ENCODE data around the gene OGFR. TPM values are rescaled to one million over a fixed set of nuclear protein-coding genes. Genes with fewer than 3 reads are reported as not detected.

Gene OGFR
- total RNA-seq, 1 donor from 2014 or later: 96.5 TPM

- no peak overlapping the region for H3K27ac Mint-ChIP-seq (ENCODE audit: unreplicated experiment)
- H3K4me2 ChIP-seq (ENCODE audit: low read length): no peak overlapping the region
- peaks cover 7% of the 10 kb centered on the region for H3K36me3 ChIP-seq (ENCODE audit: insufficient read depth, low read length)
- H3K4me1 ChIP-seq (ENCODE audit: insufficient read depth, low read length): peaks cover 14% of the 10 kb centered on the region
- H3K9ac ChIP-seq (ENCODE audit: low read length): no peak overlapping the region
- H2AFZ ChIP-seq (ENCODE audit: low read depth, low read length): no peak overlapping the region
- H3K79me2 ChIP-seq (ENCODE audit: insufficient read depth, low read length): peaks cover 19% of the 10 kb centered on the region
- no peak for TF ChIP-seq EZH2 (IDR thresholded peaks at IDR 0.05; ENCODE audit: insufficient read depth, low read length)
- TF ChIP-seq, protein P1, sequence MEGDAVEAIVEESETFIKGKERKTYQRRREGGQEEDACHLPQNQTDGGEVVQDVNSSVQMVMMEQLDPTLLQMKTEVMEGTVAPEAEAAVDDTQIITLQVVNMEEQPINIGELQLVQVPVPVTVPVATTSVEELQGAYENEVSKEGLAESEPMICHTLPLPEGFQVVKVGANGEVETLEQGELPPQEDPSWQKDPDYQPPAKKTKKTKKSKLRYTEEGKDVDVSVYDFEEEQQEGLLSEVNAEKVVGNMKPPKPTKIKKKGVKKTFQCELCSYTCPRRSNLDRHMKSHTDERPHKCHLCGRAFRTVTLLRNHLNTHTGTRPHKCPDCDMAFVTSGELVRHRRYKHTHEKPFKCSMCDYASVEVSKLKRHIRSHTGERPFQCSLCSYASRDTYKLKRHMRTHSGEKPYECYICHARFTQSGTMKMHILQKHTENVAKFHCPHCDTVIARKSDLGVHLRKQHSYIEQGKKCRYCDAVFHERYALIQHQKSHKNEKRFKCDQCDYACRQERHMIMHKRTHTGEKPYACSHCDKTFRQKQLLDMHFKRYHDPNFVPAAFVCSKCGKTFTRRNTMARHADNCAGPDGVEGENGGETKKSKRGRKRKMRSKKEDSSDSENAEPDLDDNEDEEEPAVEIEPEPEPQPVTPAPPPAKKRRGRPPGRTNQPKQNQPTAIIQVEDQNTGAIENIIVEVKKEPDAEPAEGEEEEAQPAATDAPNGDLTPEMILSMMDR (IDR thresholded peaks at IDR 0.05; ENCODE audit: insufficient read depth, low read depth, low read length): no peak
- H3K27me3 Mint-ChIP-seq (ENCODE audit: low read depth, unreplicated experiment): no peaks in the 10 kb centered on the region
- H4K20me1 ChIP-seq (ENCODE audit: insufficient read depth, low read length): peaks cover 50% of the 10 kb centered on the region
- H3K36me3 Mint-ChIP-seq (ENCODE audit: low read depth, unreplicated experiment): peaks cover 7% of the 10 kb centered on the region
- DNase-seq (ENCODE audit: low read depth) (no peak), FAIRE-seq (no peak)
- peaks cover 7% of the 10 kb centered on the region for H3K27me3 ChIP-seq (ENCODE audit: insufficient read depth, low read length)
- H3K9me3 ChIP-seq (ENCODE audit: insufficient read depth, low read depth, low read length): no peaks in the 10 kb centered on the region
- peaks cover 19% of the 10 kb centered on the region for H3K4me1 Mint-ChIP-seq (ENCODE audit: low read depth, unreplicated experiment)
- H3K27ac ChIP-seq (ENCODE audit: low read depth, low read length): no peak overlapping the region
- no peak overlapping the region for H3K4me3 Mint-ChIP-seq (ENCODE audit: unreplicated experiment)
- H3K9me3 Mint-ChIP-seq (ENCODE audit: unreplicated experiment): no peaks in the 10 kb centered on the region
- H3K4me3 ChIP-seq (ENCODE audit: insufficient read depth, low read depth, low read length): no peak overlapping the region
These were observed 6.7 kb downstream of the OGFR start for GRCh38 chr20:62811320-62811719.

DNA sequence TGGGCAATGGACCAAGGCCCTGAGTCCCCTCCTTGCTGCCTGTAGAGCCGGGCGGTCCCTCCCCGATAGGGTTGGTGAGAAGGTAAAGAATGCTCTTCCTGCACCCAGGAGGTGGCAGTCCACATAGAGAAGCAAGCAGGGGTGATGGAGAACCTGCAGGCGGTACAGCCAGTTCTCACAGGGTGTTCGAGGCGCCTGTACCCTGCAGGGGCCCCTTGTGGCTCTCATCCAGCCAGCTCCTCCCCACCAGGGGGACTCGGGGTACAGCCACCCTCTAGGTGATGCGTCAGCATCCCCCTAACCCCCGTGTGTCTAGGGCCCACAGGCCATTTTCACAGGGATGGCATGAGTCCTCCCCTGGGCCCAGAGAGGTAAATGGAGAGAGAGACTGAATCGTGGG is 7.1 kb downstream of the OGFR start:
- Mint-ChIP-seq H3K27me3 (ENCODE audit: low read depth, unreplicated experiment) (no peaks in the 10 kb centered on the region), H3K27ac (ENCODE audit: unreplicated experiment) (no peak overlapping the region), H3K4me3 (ENCODE audit: unreplicated experiment) (no peak overlapping the region), H3K9me3 (ENCODE audit: unreplicated experiment) (no peaks in the 10 kb centered on the region), H3K4me1 (ENCODE audit: low read depth, unreplicated experiment) (peaks cover 16% of the 10 kb centered on the region), H3K36me3 (ENCODE audit: low read depth, unreplicated experiment) (peaks cover 3% of the 10 kb centered on the region)
- H3K36me3 ChIP-seq (ENCODE audit: insufficient read depth, low read length): peaks cover 7% of the 10 kb centered on the region
- H3K4me1 ChIP-seq (ENCODE audit: insufficient read depth, low read length): peaks cover 17% of the 10 kb centered on the region
- peaks cover 15% of the 10 kb centered on the region for H3K79me2 ChIP-seq (ENCODE audit: insufficient read depth, low read length)
- no peak overlapping the region for H2AFZ ChIP-seq (ENCODE audit: low read depth, low read length)
- TF ChIP-seq, protein P1 (IDR thresholded peaks at IDR 0.05; ENCODE audit: insufficient read depth, low read depth, low read length): no peak
- no peak for TF ChIP-seq EZH2 (IDR thresholded peaks at IDR 0.05; ENCODE audit: insufficient read depth, low read length)
- peaks cover 11% of the 10 kb centered on the region for H3K27me3 ChIP-seq (ENCODE audit: insufficient read depth, low read length)
- no peak overlapping the region for H3K4me3 ChIP-seq (ENCODE audit: insufficient read depth, low read depth, low read length)
- no peaks in the 10 kb centered on the region for H3K9me3 ChIP-seq (ENCODE audit: insufficient read depth, low read depth, low read length)
- peaks cover 46% of the 10 kb centered on the region for H4K20me1 ChIP-seq (ENCODE audit: insufficient read depth, low read length)
- no peak overlapping the region for H3K4me2 ChIP-seq (ENCODE audit: low read length)
- DNase-seq (ENCODE audit: low read depth) (no peak), FAIRE-seq (no peak)
- no peak overlapping the region for H3K9ac ChIP-seq (ENCODE audit: low read length)
- no peak overlapping the region for H3K27ac ChIP-seq (ENCODE audit: low read depth, low read length)

DNA sequence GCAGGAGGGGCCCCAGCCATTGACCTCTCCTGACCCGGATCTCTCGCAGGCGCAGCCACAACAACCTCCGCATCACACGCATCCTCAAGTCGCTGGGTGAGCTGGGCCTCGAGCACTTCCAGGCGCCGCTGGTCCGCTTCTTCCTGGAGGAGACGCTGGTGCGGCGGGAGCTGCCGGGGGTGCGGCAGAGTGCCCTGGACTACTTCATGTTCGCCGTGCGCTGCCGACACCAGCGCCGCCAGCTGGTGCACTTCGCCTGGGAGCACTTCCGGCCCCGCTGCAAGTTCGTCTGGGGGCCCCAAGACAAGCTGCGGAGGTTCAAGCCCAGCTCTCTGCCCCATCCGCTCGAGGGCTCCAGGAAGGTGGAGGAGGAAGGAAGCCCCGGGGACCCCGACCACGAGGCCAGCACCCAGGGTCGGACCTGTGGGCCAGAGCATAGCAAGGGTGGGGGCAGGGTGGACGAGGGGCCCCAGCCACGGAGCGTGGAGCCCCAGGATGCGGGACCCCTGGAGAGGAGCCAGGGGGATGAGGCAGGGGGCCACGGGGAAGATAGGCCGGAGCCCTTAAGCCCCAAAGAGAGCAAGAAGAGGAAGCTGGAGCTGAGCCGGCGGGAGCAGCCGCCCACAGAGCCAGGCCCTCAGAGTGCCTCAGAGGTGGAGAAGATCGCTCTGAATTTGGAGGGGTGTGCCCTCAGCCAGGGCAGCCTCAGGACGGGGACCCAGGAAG is 7.7 kb downstream of the OGFR start:
- Mint-ChIP-seq H3K27ac (ENCODE audit: unreplicated experiment) (peak overlapping the region; percentile 12), H3K36me3 (ENCODE audit: low read depth, unreplicated experiment) (peaks cover 2% of the 10 kb centered on the region), H3K27me3 (ENCODE audit: low read depth, unreplicated experiment) (no peaks in the 10 kb centered on the region), H3K4me1 (ENCODE audit: low read depth, unreplicated experiment) (peaks cover 15% of the 10 kb centered on the region), H3K9me3 (ENCODE audit: unreplicated experiment) (no peaks in the 10 kb centered on the region), H3K4me3 (ENCODE audit: unreplicated experiment) (no peak overlapping the region)
- peaks cover 8% of the 10 kb centered on the region for H3K79me2 ChIP-seq (ENCODE audit: insufficient read depth, low read length)
- peaks cover 40% of the 10 kb centered on the region for H4K20me1 ChIP-seq (ENCODE audit: insufficient read depth, low read length)
- no peak overlapping the region for H2AFZ ChIP-seq (ENCODE audit: low read depth, low read length)
- H3K27ac ChIP-seq (ENCODE audit: low read depth, low read length): no peak overlapping the region
- peaks cover 17% of the 10 kb centered on the region for H3K4me1 ChIP-seq (ENCODE audit: insufficient read depth, low read length)
- no peak overlapping the region for H3K4me3 ChIP-seq (ENCODE audit: insufficient read depth, low read depth, low read length)
- FAIRE-seq (no peak), DNase-seq (ENCODE audit: low read depth) (no peak)
- no peaks in the 10 kb centered on the region for H3K9me3 ChIP-seq (ENCODE audit: insufficient read depth, low read depth, low read length)
- peaks cover 7% of the 10 kb centered on the region for H3K36me3 ChIP-seq (ENCODE audit: insufficient read depth, low read length)
- no peak overlapping the region for H3K4me2 ChIP-seq (ENCODE audit: low read length)
- TF ChIP-seq, protein P1 (IDR thresholded peaks at IDR 0.05; ENCODE audit: insufficient read depth, low read depth, low read length): no peak
- TF ChIP-seq EZH2 (IDR thresholded peaks at IDR 0.05; ENCODE audit: insufficient read depth, low read length): no peak
- no peak overlapping the region for H3K9ac ChIP-seq (ENCODE audit: low read length)
- peaks cover 11% of the 10 kb centered on the region for H3K27me3 ChIP-seq (ENCODE audit: insufficient read depth, low read length)

Data from astrocyte (in vitro differentiated cells and primary cell).